Superior temporal gyrus (tissue), 1 donor: Measurements from ENCODE around the gene USF3.

Experiments
- DNase-seq: peaks from one replicate; pipeline ENCODE4 v3.0.0-alpha.2; 2016; ENCODE audit errors: extremely low spot score

Gene USF3

GRCh38 chr3:113614402-113614801 lies 82.0 kb downstream of the USF3 start:
- no peak for DNase-seq

GRCh38 chr3:113607219-113607596 lies 89.2 kb downstream of the USF3 start:
- no peak for DNase-seq

- DNase-seq, result no peak
Measured at GRCh38 chr3:113606539-113607218, 89.8 kb downstream of the USF3 start.

- DNase-seq, result peak; percentile 24
Measured at GRCh38 chr3:113602836-113603235, 93.6 kb downstream of the USF3 start.

- DNase-seq, result peak; percentile 55
Measured at GRCh38 chr3:113602256-113602655, 94.2 kb downstream of the USF3 start.

- no peak for DNase-seq
Measured at GRCh38 chr3:113601240-113601639, 95.2 kb downstream of the USF3 start.

- peak; percentile 17 for DNase-seq
Measured at GRCh38 chr3:113600418-113601182, 95.8 kb downstream of the USF3 start.
